GM19239 (cell line): ENCODE data around the gene SNCAIP.
A peak's percentile ranks its signal among the peaks of the same experiment; 100 is the strongest.

Experiments used
- DNase-seq: peaks from one replicate; pipeline ENCODE4 v3.0.0; 2011; ENCODE audit warnings: low spot score; ENCODE audit not compliant: insufficient read length
- FAIRE-seq: peaks from 2 replicates; lab custom pipeline; 2011; peaks lifted over from hg19 to GRCh38; lab: Jason Lieb, UNC

Gene SNCAIP

DNA sequence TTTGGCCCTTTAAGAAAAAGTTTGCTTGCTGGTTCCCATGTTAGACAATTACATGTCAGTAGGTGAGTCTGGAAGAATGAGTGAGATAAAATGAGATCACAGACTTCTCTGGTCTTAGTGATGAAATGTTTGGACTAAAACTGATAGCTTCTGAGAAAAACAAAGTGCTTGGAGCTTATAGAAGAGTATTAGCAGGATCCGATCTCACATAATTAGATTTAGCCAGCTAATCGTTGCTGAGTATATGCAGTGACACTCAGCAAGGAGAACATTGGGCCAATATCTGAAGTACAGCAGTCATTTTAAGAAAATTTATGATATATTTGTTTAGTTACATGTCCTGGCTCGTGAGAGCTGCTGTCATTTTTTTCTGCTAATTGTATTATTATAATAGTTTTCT, 135.8 kb downstream of the SNCAIP start:
- no peak for DNase-seq

GRCh38 chr5:122454541-122454940, 142.5 kb downstream of the SNCAIP start:
- DNase-seq (no peak), FAIRE-seq (no peak)

More for the DNA sequence above, 135.8 kb downstream of the SNCAIP start:
- FAIRE-seq = no peak

DNA sequence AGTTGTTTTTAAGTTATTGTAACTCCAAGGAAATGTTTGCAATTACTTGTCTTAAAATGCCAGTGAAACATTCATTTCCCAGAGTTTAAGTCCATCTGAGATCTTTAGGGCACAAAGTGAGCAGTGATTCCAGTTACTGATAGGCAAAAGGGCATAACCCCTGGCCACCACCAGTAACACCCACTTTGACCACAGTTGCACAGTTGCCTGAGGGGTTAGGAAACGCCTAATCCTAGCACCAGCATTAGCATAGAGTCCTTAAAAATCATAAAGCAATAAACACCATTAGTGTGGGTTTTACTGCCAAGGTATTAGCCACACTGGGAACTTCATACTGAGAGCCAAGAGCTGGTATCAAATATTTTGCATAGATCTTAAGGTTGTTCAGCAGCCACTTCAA, 143.9 kb downstream of the SNCAIP start:
- no peak for FAIRE-seq
- DNase-seq = no peak

DNA sequence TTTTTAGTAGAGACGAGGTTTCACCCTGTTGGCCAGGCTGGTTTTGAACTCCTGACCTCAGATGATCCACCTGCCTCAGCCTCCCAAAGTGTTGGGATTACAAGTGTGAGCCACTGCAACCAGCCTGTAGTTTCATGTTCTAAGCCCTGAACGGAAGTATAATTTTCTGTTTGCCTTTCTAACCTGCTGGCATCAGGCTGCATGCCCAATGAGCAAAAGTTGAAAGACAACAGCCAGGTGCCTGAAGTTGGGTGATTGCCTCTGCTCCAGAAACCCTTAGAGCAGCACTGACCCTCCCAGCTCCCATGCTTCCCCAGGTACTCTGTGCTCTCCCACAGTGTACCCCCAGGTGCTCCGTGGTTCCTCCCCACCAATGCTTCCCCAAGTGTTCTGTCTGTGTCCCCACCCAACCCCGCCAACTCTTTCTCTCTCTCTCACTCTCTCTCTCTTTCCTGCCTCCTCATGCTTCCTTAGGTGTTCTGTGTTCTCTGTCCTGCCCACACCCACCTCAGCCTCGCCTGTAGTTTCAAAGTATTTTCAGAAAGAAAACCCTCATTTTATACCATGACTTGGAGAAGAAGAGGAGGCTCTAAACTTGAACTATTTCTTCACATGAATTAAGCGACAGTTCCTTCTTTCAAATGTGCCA, 145.3 kb downstream of the SNCAIP start:
- FAIRE-seq (no peak), DNase-seq (no peak)

GRCh38 chr5:122458278-122458872, 146.3 kb downstream of the SNCAIP start:
- FAIRE-seq (no peak), DNase-seq (no peak)

- FAIRE-seq = no peak
These were observed 150.4 kb downstream of the SNCAIP start for GRCh38 chr5:122462486-122462885.

GRCh38 chr5:122463221-122463620, 151.2 kb downstream of the SNCAIP start:
- FAIRE-seq (peak; percentile 28), DNase-seq (no peak)

More at GRCh38 chr5:122462486-122462885, 150.4 kb downstream of the SNCAIP start:
- DNase-seq = no peak

DNA sequence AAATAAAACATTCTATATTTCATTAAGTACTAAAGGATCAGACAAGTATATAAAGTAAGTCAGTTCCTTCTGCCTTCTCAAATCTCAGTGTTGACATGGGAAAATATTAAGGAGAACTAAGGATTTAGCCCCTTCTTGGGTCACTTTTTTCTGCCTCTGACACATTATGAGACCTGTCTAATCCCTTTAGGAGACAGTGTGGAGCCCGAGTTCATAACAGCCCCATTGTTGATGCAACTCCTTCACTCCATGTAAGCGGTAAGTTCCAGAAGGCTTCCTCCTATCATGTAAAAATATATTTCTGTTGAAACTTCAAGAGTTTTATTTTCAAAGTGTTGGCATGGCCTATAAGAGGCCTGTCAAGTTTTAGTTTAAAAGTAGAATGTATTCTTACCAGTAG, 152.2 kb downstream of the SNCAIP start:
- FAIRE-seq (no peak), DNase-seq (no peak)

- DNase-seq = no peak
- no peak for FAIRE-seq
These were observed 153.1 kb downstream of the SNCAIP start for GRCh38 chr5:122465031-122465577.

DNA sequence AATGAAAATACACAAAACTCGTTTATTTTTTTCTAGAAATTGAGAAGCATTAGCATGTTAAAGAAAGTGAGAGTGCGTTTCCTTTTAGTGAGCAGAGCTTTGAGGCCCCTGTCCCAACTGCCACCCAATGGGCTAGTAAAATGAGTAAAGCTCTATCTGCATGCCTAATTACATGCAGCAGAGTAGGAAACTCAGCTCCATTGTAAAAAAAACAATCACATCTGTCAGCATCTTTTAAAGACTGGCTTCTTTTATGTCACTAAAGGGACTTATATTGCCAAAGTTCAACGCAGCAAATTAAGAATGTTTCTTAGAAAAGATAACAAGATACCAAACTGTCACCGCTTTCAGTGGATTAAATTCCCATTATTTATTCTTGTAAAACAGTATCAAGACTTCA, 154.0 kb downstream of the SNCAIP start:
- DNase-seq = no peak
- FAIRE-seq = no peak

DNA sequence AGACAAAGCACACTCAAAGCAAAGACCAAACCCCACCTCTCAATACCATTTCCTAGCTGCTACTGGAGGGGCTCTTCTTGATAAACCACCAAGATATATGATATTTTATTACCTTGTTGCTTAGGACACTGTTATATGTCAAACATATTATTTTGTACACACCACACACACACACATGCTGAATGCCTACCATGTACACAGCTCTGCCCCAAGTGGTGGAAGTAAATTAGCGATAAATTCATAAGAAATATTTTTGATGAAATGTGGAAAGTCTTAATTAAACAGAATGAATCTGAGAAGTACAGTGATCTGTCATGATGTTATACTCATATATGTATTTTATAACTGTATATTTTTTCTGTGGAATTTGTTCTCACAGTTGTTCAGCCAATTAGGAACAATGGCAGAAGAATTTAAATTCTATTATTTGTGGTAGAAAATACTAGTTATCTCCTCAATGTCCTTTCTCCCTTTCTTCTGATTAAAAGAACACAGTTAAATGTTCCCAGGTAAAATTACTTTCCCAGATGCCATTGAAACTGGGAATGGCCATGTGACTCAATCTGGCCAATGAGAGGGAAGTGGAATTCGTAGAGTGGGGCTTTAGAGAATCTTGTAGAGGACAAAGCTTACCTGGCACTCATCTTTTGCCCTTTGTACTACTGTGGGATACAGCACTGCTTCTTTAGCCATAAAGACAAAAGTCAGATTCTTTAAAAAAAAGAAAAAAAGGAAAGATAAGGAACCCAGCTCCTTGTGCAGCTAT, 156.5 kb downstream of the SNCAIP start:
- DNase-seq = no peak
- no peak for FAIRE-seq

- DNase-seq = no peak
- FAIRE-seq = no peak
These were observed 157.4 kb downstream of the SNCAIP start for GRCh38 chr5:122469384-122469919.

DNA sequence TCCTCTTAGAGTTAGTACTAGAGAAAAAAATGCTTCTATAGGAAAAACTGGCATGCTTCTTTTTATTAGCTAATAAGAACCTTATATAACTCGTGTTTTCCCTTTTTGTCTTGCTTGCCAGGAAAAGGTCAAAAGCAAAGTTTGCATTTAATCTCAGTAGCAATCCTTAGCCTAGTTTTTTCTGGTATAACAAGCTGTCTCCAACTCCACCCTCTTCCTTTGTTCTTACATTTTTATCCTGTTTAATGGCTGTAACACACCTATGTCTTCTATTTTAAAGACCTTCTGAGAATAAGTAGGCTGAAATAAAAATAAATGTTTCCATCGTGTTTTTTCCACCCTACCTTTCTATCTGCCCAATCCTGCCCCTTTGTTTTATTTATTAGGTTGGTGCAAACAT, 158.3 kb downstream of the SNCAIP start:
- no peak for DNase-seq
- no peak for FAIRE-seq

GRCh38 chr5:122471031-122471751, 159.2 kb downstream of the SNCAIP start:
- no peak for FAIRE-seq
- no peak for DNase-seq

DNA sequence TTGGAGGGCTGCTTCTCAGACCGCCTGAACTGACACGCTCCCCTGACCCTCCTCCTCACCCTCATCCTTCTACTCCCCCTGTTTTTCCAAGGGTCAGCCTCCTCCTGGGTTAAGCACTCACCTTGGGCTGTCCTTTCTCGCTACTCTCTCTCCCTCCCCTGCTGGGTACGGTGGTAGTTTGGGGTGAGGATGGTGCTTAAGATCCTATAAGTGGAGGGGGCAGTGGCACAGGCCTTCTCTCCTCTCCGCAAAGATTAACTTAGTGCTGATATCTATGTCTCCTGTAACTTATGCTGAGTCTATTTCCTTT, 159.7 kb downstream of the SNCAIP start:
- FAIRE-seq = no peak

GRCh38 chr5:122473138-122473843, 161.3 kb downstream of the SNCAIP start:
- no peak for FAIRE-seq
- DNase-seq = no peak

More for the DNA sequence above, 159.7 kb downstream of the SNCAIP start:
- DNase-seq = no peak

- no peak for DNase-seq
These were observed 161.9 kb downstream of the SNCAIP start for GRCh38 chr5:122473941-122474340.

GRCh38 chr5:122478741-122479442, 166.9 kb downstream of the SNCAIP start:
- FAIRE-seq (no peak), DNase-seq (no peak)

More at GRCh38 chr5:122473941-122474340, 161.9 kb downstream of the SNCAIP start:
- no peak for FAIRE-seq

- DNase-seq (no peak), FAIRE-seq (no peak)
These were observed 168.1 kb downstream of the SNCAIP start for GRCh38 chr5:122480146-122480545.
